SHP77 treated with DMSO at 0.1 percent for 48 hours (cell line): ENCODE measurements around the gene IDH3G.

ENCODE experiments used
- DNase-seq: peaks from one replicate; lab custom pipeline; 2025; lab: John Stamatoyannopoulos, UW

The IDH3G gene

GRCh38 chrX:153773741-153774575 is 20.2 kb downstream of the IDH3G start:
- DNase-seq: no peak

DNA sequence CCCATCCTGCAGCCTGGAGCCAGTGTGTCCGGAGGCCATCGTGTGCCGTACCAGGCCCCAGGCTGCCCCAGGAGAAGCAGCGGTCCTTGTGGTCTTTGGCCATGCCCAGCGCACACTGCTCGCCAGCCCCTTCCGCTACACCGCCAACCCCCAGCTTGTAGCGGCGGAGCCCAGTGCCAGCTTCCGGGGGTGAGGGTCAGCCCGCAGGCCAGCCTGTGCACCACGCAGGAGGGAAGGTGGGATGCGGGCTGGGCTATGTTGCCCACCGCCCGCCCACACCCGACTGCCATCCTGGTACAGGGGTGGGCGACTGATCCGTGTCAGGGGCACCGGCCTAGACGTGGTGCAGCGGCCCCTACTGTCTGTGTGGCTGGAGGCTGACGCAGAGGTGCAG is 21.0 kb downstream of the IDH3G start:
- no peak for DNase-seq

- no peak for DNase-seq
Observed at GRCh38 chrX:153772316-153773217, 21.6 kb downstream of the IDH3G start.

DNA sequence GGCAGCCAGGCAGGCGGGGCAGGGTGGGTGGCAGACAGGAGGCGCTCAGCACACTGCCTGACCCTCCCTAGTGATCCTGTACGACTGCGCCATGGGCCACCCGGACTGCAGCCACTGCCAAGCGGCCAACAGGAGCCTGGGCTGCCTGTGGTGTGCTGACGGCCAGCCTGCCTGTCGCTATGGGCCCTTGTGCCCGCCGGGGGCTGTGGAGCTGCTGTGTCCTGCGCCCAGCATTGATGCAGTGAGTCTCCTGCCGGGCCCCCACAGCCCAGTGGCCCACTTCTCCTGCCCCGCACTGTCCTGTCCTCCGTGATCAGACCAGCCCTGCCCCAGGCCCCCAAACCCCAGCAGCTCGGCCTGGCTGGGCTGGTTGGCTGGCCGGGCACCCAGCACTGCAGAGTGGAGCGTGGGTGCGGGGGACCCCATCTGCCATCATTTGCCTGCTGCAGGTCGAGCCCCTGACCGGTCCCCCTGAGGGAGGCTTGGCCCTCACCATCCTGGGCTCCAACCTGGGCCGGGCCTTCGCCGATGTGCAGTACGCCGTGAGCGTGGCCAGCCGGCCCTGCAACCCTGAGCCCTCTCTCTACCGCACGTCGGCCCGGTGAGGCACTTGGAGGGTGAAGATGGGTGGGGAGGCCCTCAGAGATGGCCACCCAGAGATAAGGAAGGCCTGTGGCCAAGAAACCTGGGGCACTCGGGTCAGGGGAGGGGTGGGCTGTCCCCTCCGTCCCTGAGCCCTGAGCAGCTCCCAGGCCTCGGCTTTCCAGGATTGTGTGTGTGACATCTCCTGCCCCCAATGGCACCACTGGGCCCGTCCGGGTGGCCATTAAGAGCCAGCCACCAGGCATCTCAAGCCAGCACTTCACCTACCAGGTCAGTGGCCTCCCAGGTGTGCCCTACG is 22.5 kb downstream of the IDH3G start:
- no peak for DNase-seq

GRCh38 chrX:153770601-153771414 is 23.4 kb downstream of the IDH3G start:
- no peak for DNase-seq

DNA sequence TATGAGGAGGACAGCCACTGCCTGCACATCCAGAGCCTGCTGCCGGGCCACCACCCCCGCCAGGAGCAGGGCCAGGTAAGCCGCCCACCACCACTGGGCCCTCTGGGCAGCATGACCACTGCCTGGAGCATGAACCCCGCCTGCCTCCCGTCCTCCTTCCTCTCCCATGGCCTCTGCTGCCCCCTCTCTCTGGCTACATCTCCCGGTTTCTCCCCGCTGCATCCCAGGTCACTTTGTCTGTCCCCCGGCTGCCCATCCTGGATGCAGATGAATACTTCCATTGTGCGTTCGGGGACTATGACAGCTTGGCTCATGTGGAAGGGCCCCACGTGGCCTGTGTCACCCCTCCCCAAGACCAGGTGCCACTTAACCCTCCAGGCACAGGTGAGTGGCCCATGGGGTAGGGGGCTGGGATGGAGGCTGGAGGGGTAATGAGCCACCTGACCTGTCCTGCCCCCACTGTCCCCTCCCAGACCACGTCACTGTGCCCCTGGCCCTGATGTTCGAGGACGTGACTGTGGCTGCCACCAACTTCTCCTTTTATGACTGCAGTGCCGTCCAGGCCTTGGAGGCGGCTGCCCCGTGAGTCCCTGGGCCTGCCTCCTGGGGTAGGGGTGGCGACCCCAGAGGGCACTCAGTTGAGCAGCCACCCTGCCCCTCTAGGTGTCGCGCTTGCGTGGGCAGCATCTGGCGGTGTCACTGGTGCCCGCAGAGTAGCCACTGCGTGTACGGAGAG is 24.1 kb downstream of the IDH3G start:
- no peak for DNase-seq

DNA sequence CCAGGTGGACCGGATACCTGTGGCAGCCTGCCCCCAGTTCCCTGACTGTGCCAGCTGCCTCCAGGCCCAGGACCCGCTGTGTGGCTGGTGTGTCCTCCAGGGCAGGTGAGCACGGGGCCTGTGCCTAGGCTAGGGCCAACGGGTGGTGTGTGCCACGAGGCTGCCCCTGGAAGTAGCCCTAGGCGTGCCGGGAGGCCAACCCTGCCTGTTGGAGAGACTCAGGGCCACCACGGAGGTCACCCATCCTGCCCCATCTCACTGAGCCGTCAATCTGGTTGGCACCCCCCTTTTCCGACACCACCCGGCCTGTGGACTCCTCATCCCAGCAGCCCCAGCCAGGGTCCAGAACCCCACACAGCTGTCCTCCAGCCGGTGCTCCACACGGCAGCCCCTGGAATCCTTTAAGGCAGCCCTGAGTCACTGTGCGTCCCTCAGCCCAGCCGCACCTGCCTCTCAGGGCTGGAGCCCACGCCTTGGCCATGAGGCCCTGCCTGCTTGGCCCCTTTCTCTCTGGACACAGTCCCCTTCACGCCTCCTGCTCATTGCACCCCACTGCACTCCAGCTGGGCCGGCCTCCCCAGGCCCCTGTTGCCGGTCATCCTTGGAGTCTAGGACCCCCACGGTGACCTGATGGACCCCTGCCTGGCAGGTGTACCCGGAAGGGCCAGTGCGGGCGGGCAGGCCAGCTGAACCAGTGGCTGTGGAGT is 24.9 kb downstream of the IDH3G start:
- DNase-seq: no peak

DNA sequence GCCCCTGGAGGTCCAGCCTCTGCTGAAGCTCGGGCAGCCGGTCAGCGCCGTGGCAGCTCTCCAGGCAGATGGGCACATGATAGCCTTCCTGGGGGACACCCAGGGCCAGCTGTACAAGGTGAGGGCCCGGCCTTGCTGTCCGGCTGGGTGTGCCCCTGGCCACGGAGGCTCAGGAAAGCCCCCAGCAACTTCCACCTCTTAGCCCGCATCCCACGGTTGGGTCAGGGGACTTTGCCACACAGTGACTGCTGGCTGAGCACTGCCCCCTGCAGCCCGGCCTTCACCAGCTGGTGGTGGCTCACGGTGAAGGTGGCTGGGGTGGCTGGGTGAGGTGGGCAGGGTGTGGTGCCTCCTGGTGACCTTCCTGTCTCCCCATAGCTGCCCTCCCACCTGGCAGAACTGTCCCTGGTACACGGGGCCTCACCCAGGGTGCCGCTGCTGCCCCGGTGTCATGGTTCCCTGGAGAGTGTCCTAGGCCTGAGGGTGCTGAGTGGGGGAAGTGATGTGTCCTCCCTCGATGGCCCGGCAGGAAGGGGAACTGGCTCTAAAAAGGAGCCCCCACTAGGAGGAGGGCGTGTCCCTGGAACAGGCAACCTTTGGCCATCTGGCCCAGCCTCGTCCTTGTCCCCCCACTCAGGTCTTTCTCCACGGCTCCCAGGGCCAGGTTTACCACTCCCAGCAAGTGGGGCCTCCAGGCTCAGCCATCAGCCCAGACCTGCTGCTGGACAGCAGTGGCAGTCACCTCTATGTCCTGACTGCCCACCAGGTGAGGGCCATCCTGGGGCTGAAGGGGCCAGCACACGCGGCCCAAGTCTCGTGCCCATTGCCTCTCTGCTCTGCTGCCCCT is 25.6 kb downstream of the IDH3G start:
- DNase-seq: no peak

GRCh38 chrX:153767674-153768055 is 26.5 kb downstream of the IDH3G start:
- DNase-seq: no peak

DNA sequence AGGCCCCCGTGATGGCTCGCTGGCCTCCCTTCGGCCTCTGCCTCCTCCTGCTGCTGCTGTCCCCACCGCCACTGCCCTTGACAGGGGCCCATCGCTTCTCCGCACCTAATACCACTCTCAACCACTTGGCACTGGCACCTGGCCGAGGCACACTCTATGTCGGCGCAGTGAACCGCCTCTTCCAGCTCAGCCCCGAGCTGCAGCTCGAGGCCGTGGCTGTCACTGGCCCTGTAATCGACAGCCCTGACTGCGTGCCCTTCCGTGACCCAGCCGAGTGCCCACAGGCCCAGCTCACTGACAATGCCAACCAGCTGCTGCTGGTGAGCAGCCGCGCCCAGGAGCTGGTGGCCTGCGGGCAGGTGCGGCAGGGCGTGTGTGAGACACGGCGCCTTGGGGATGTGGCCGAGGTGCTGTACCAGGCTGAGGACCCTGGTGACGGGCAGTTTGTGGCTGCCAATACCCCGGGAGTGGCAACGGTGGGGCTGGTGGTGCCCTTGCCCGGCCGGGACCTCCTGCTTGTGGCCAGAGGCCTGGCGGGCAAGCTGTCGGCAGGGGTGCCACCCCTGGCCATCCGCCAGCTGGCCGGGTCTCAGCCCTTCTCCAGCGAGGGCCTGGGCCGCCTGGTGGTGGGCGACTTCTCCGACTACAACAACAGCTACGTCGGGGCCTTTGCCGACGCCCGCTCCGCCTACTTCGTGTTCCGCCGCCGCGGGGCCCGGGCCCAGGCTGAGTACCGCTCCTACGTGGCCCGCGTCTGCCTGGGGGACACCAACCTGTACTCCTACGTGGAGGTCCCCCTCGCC is 27.1 kb downstream of the IDH3G start:
- no peak for DNase-seq

GRCh38 chrX:153766098-153766817 is 27.9 kb downstream of the IDH3G start:
- DNase-seq: no peak

GRCh38 chrX:153765138-153766079 is 28.8 kb downstream of the IDH3G start:
- no peak for DNase-seq

DNA sequence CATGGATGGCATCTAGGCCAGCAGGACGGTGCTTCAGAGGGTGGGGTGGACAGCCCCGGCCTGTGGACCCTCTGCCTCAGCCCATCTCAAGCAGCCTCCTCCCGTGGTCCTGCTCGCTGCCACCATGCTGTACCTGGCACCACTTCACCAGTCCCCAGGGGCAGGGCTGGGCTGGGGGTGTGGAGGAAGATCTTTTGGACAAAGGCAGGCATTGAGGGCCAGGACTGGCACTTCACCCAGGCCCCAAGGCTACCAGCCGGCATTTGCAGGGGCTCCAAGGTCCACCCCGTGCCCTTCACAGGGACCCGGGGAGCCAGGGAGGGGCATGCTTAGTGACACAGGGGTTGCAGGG is 29.4 kb downstream of the IDH3G start:
- DNase-seq: no peak

- no peak for DNase-seq
Observed at GRCh38 chrX:153763989-153764755, 30.0 kb downstream of the IDH3G start, which contains the start of gene PLXNB3. Gene PLXNB3 (plus strand): TSS chrX:153764249. CDS start chrX:153765536, 1,287 bp downstream.

GRCh38 chrX:153763298-153763932 is 30.8 kb downstream of the IDH3G start:
- DNase-seq: no peak
